ENCODE results near the gene SMR3A. TPM values are rescaled to one million over a fixed set of nuclear protein-coding genes. Genes with fewer than 3 reads are reported as not detected.

Gene SMR3A
- total RNA-seq, 1 donor from 2014 or later = not detected

GRCh38 chr4:70337886-70338420, 22.6 kb upstream of the SMR3A start:
- TF ChIP-seq CTCF (IDR thresholded peaks at IDR 0.05; ENCODE audit: insufficient read depth, low read depth, low read length) = no peak
- no peak for TF ChIP-seq EZH2 (IDR thresholded peaks at IDR 0.05; ENCODE audit: insufficient read depth, low read length)
- FAIRE-seq = no peak
- Mint-ChIP-seq H3K4me1 (ENCODE audit: low read depth, unreplicated experiment) (no peaks in the 10 kb centered on the region), H3K36me3 (ENCODE audit: low read depth, unreplicated experiment) (no peaks in the 10 kb centered on the region), H3K4me3 (ENCODE audit: unreplicated experiment) (no peak overlapping the region), H3K27me3 (ENCODE audit: low read depth, unreplicated experiment) (no peaks in the 10 kb centered on the region), H3K9me3 (ENCODE audit: unreplicated experiment) (no peaks in the 10 kb centered on the region), H3K27ac (ENCODE audit: unreplicated experiment) (no peak overlapping the region)
- Histone ChIP-seq H3K36me3 (ENCODE audit: insufficient read depth, low read length) (no peaks in the 10 kb centered on the region), H3K4me2 (ENCODE audit: low read length) (no peak overlapping the region), H3K27ac (ENCODE audit: low read depth, low read length) (no peak overlapping the region), H3K79me2 (ENCODE audit: insufficient read depth, low read length) (no peaks in the 10 kb centered on the region), H3K27me3 (ENCODE audit: insufficient read depth, low read length) (no peaks in the 10 kb centered on the region), H4K20me1 (ENCODE audit: insufficient read depth, low read length) (no peaks in the 10 kb centered on the region), H2AFZ (ENCODE audit: low read depth, low read length) (no peak overlapping the region), H3K4me3 (ENCODE audit: insufficient read depth, low read depth, low read length) (no peak overlapping the region), H3K9ac (ENCODE audit: low read length) (no peak overlapping the region), H3K9me3 (ENCODE audit: insufficient read depth, low read depth, low read length) (no peaks in the 10 kb centered on the region), H3K4me1 (ENCODE audit: insufficient read depth, low read length) (no peaks in the 10 kb centered on the region)
- no peak for DNase-seq (ENCODE audit: low read depth)

- no peak overlapping the region for H2AFZ ChIP-seq (ENCODE audit: low read depth, low read length)
Observed at GRCh38 chr4:70356185-70356584, 4.4 kb upstream of the SMR3A start.

More at GRCh38 chr4:70356185-70356584, 4.4 kb upstream of the SMR3A start:
- no peak overlapping the region for H3K4me3 Mint-ChIP-seq (ENCODE audit: unreplicated experiment)
- Histone ChIP-seq H3K9ac (ENCODE audit: low read length) (no peak overlapping the region), H3K4me3 (ENCODE audit: insufficient read depth, low read depth, low read length) (no peak overlapping the region), H3K9me3 (ENCODE audit: insufficient read depth, low read depth, low read length) (no peaks in the 10 kb centered on the region), H3K4me2 (ENCODE audit: low read length) (no peak overlapping the region), H3K36me3 (ENCODE audit: insufficient read depth, low read length) (no peaks in the 10 kb centered on the region), H3K79me2 (ENCODE audit: insufficient read depth, low read length) (no peaks in the 10 kb centered on the region), H3K4me1 (ENCODE audit: insufficient read depth, low read length) (no peaks in the 10 kb centered on the region), H3K27ac (ENCODE audit: low read depth, low read length) (no peak overlapping the region), H4K20me1 (ENCODE audit: insufficient read depth, low read length) (no peaks in the 10 kb centered on the region), H3K27me3 (ENCODE audit: insufficient read depth, low read length) (no peaks in the 10 kb centered on the region)
- no peak overlapping the region for H3K27ac Mint-ChIP-seq (ENCODE audit: unreplicated experiment)
- FAIRE-seq (no peak), DNase-seq (ENCODE audit: low read depth) (no peak)
- no peaks in the 10 kb centered on the region for H3K9me3 Mint-ChIP-seq (ENCODE audit: unreplicated experiment)
- peaks cover 1% of the 10 kb centered on the region for H3K4me1 Mint-ChIP-seq (ENCODE audit: low read depth, unreplicated experiment)
- TF ChIP-seq CTCF (IDR thresholded peaks at IDR 0.05; ENCODE audit: insufficient read depth, low read depth, low read length) (no peak), EZH2 (IDR thresholded peaks at IDR 0.05; ENCODE audit: insufficient read depth, low read length) (no peak)
- no peaks in the 10 kb centered on the region for H3K27me3 Mint-ChIP-seq (ENCODE audit: low read depth, unreplicated experiment)
- no peaks in the 10 kb centered on the region for H3K36me3 Mint-ChIP-seq (ENCODE audit: low read depth, unreplicated experiment)
